Endodermal cell (in vitro differentiated cells): ENCODE measurements around the gene ENO3. TPM values are rescaled to one million over a fixed set of nuclear protein-coding genes. Genes with fewer than 3 reads are reported as not detected.
A peak's percentile ranks its signal among the peaks of the same experiment; 100 is the strongest.

ENCODE experiments used
- DNase-seq: peaks from one replicate; pipeline ENCODE4 v3.0.0-alpha.2; 2017
- H3K27ac ChIP-seq: 2 replicates; pipeline ENCODE4 v1.5.1; 2013; ENCODE audit warnings: mild to moderate bottlenecking, low read depth, low read length, moderate library complexity
- H3K27me3 ChIP-seq: 2 replicates; pipeline ENCODE4 v1.6.1; 2013; ENCODE audit warnings: mild to moderate bottlenecking, low read length, moderate library complexity; ENCODE audit not compliant: insufficient read depth, control insufficient read depth, poor library complexity, severe bottlenecking
- H3K36me3 ChIP-seq: 2 replicates; pipeline ENCODE4 v1.7.0; 2013; ENCODE audit warnings: mild to moderate bottlenecking, low read length, moderate library complexity; ENCODE audit not compliant: control insufficient read depth, insufficient read depth
- H3K4me1 ChIP-seq: one replicate; pipeline ENCODE4 v1.7.0; 2013; ENCODE audit warnings: low read length; ENCODE audit not compliant: control insufficient read depth, insufficient read depth
- H3K4me3 ChIP-seq: 2 replicates; pipeline ENCODE4 v1.5.1; 2013; ENCODE audit warnings: mild to moderate bottlenecking, low read length, moderate library complexity
- H3K9ac ChIP-seq: 2 replicates; pipeline ENCODE4 v1.6.1; 2013; ENCODE audit warnings: mild to moderate bottlenecking, low read length, moderate library complexity; ENCODE audit not compliant: poor library complexity, severe bottlenecking; ENCODE audit errors: extremely low read depth
- H3K9me3 ChIP-seq: 2 replicates; pipeline ENCODE4 v1.6.1; 2013; ENCODE audit warnings: mild to moderate bottlenecking, low read length, moderate library complexity; ENCODE audit not compliant: control insufficient read depth
- H3K27ac Mint-ChIP-seq: 2 replicates; pipeline ENCODE4 v1.8.0; 2020; ENCODE audit warnings: mixed read lengths
- H3K27me3 Mint-ChIP-seq: 2 replicates; pipeline ENCODE4 v1.8.0; 2021; ENCODE audit warnings: mild to moderate bottlenecking, mixed read lengths; ENCODE audit not compliant: insufficient read depth
- H3K36me3 Mint-ChIP-seq: 2 replicates; pipeline ENCODE4 v1.8.0; 2020; ENCODE audit warnings: low read depth, mixed read lengths
- H3K4me1 Mint-ChIP-seq: 2 replicates; pipeline ENCODE4 v1.8.0; 2020; ENCODE audit warnings: mixed read lengths
- H3K4me3 Mint-ChIP-seq: 2 replicates; pipeline ENCODE4 v1.8.0; 2020; ENCODE audit warnings: mild to moderate bottlenecking, moderate library complexity, mixed read lengths
- H3K9me3 Mint-ChIP-seq: 2 replicates; pipeline ENCODE4 v1.8.0; 2020; ENCODE audit warnings: mild to moderate bottlenecking, mixed read lengths
- WGBS, 2 experiments: methylation state at CpG; one replicate each; pipeline versions ENCODE4 v1.1.5 to v1.1.7; 2013; ENCODE audit warnings: missing lambda C conversion rate in 2 of 2, mixed read lengths in 1 of 2; ENCODE audit not compliant: insufficient coverage in 1 of 2, insufficient read length in 1 of 2; 5-methylcytosine and 5-hydroxymethylcytosine counted together
- microRNA-seq: library from miRNA; unstranded; fragments of <30 nt; microRNA quantifications from one replicate; pipeline ENCODE4 v1.2.0, GENCODE V29; 2020; ENCODE audit warnings: borderline microRNAs expressed
- total RNA-seq, 2 donors: library from RNA; stranded (reverse); fragmentation: NEBNext Ultra II Directional in 1 of 2; extraction: Animal tissue kit (Norgen Biotek cat#: 25700) in 1 of 2; gene quantifications; 2 replicates in 1 of 2; 3 replicates in 1 of 2; pipeline ENCODE4 v1.2.1, GENCODE V29; 2021
- TF ChIP-seq, protein P1 (sequence below): fragments of 200-600 bp; sonication (generic); conservative IDR thresholded peaks from 2 replicates; pipeline ENCODE4 v1.5.0; 2021; ENCODE audit warnings: antibody characterized with exemption, mild to moderate bottlenecking

ENO3 gene
- total RNA-seq, 2 donors from 2014 or later, result 34.1 to 53.6 TPM

GRCh38 chr17:5000237-5000639 lies 49.3 kb downstream of the ENO3 start:
- H3K27me3 ChIP-seq, result peaks cover 8% of the 10 kb centered on the region
- H3K27ac ChIP-seq, result no peak overlapping the region
- H3K27ac Mint-ChIP-seq, result no peak overlapping the region
- 89 to 93% methylated on average over 4 to 11 of the region's 11 CpGs for WGBS, 2 experiments
- peaks cover 15% of the 10 kb centered on the region for H3K27me3 Mint-ChIP-seq
- H3K9me3 ChIP-seq, result no peaks in the 10 kb centered on the region
- TF ChIP-seq, protein P1, sequence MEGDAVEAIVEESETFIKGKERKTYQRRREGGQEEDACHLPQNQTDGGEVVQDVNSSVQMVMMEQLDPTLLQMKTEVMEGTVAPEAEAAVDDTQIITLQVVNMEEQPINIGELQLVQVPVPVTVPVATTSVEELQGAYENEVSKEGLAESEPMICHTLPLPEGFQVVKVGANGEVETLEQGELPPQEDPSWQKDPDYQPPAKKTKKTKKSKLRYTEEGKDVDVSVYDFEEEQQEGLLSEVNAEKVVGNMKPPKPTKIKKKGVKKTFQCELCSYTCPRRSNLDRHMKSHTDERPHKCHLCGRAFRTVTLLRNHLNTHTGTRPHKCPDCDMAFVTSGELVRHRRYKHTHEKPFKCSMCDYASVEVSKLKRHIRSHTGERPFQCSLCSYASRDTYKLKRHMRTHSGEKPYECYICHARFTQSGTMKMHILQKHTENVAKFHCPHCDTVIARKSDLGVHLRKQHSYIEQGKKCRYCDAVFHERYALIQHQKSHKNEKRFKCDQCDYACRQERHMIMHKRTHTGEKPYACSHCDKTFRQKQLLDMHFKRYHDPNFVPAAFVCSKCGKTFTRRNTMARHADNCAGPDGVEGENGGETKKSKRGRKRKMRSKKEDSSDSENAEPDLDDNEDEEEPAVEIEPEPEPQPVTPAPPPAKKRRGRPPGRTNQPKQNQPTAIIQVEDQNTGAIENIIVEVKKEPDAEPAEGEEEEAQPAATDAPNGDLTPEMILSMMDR, result no peak
- DNase-seq, result no peak
- H3K36me3 ChIP-seq, result peaks cover 56% of the 10 kb centered on the region
- peak overlapping the region; percentile 97 for H3K4me3 ChIP-seq
- H3K9ac ChIP-seq, result no peak overlapping the region
- peaks cover 12% of the 10 kb centered on the region for H3K4me1 ChIP-seq
- H3K4me1 Mint-ChIP-seq, result peaks cover 10% of the 10 kb centered on the region
- no peaks in the 10 kb centered on the region for H3K9me3 Mint-ChIP-seq
- H3K4me3 Mint-ChIP-seq, result no peak overlapping the region
- H3K36me3 Mint-ChIP-seq, result peaks cover 50% of the 10 kb centered on the region

DNA sequence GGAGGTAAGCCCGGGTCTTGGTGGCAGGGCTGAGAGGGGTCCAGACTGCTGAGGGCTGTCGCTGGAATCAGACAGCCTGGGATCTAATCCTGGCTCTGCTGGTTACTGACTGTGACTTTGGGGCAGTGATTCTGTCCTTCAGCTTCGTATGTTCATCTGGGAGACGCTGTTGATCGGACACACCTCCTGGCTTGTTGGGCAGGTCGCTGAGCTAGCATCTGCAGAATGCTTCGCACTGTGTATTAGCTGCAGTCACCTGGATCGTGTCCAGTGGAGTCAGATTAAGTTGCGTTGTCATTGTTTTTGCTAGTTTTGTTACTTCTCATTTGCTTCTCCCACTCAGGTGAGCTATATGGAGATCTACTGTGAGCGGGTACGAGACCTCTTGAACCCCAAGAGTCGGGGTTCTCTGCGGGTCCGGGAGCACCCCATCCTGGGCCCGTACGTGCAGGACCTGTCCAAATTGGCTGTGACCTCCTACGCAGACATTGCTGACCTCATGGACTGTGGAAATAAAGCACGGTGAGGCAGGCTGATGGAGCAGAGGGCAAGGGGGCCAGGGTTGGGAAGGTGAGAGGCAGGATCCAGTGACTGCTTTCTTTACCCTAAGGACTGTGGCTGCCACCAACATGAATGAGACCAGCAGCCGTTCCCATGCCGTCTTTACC lies 51.3 kb downstream of the ENO3 start:
- TF ChIP-seq, protein P1, result no peak
- Histone ChIP-seq H3K27ac (no peak overlapping the region), H3K27me3 (no peaks in the 10 kb centered on the region), H3K9ac (no peak overlapping the region), H3K4me3 (no peak overlapping the region), H3K9me3 (no peaks in the 10 kb centered on the region), H3K36me3 (peaks cover 75% of the 10 kb centered on the region), H3K4me1 (peaks cover 12% of the 10 kb centered on the region)
- H3K36me3 Mint-ChIP-seq, result peaks cover 63% of the 10 kb centered on the region
- H3K4me3 Mint-ChIP-seq, result no peak overlapping the region
- H3K27ac Mint-ChIP-seq, result no peak overlapping the region
- peaks cover 8% of the 10 kb centered on the region for H3K4me1 Mint-ChIP-seq
- no peaks in the 10 kb centered on the region for H3K27me3 Mint-ChIP-seq
- H3K9me3 Mint-ChIP-seq, result no peaks in the 10 kb centered on the region
- WGBS, 2 experiments, result 96 to 99% methylated on average over 19 to 20 of the region's 20 CpGs
- no peak for DNase-seq

- TF ChIP-seq, protein P1, result no peak
- Histone ChIP-seq H3K9ac (no peak overlapping the region), H3K4me3 (no peak overlapping the region), H3K4me1 (peaks cover 12% of the 10 kb centered on the region), H3K27me3 (no peaks in the 10 kb centered on the region), H3K9me3 (no peaks in the 10 kb centered on the region), H3K36me3 (peaks cover 86% of the 10 kb centered on the region), H3K27ac (no peak overlapping the region)
- Mint-ChIP-seq H3K4me1 (peaks cover 8% of the 10 kb centered on the region), H3K4me3 (no peak overlapping the region), H3K27ac (no peak overlapping the region), H3K9me3 (no peaks in the 10 kb centered on the region), H3K36me3 (peaks cover 74% of the 10 kb centered on the region), H3K27me3 (no peaks in the 10 kb centered on the region)
- WGBS, 2 experiments, result 88 to 95% methylated on average over 15 to 17 of the region's 18 CpGs
- no peak for DNase-seq
These were observed 52.4 kb downstream of the ENO3 start for GRCh38 chr17:5003214-5003867.

Small RNA genes within 50 kb of the gene (microRNA-seq; reads per million reads assigned to microRNA genes)
- gene MIR6864 (not detected), gene MIR6865 (not detected)

Other genes with a start within 250 kb of the ENO3 start
- 100 to 1,000 TPM; 108 to 123 TPM for gene PELP1, start 247.0 kb upstream of the ENO3 start, total RNA-seq
- gene ARRB2, start 240.5 kb upstream of the ENO3 start, total RNA-seq, result 10 to 100 TPM; 45.3 to 51.8 TPM
- gene MED11, start 219.7 kb upstream of the ENO3 start, total RNA-seq, result 10 to 100 TPM; 17.7 to 20.2 TPM
- not detected for gene ZMYND15, start 211.3 kb upstream of the ENO3 start, total RNA-seq
- under 1 TPM; 0.60 to 0.73 TPM for gene CXCL16, start 211.2 kb upstream of the ENO3 start, total RNA-seq
- gene TM4SF5, start 179.2 kb upstream of the ENO3 start, total RNA-seq, result not detected
- 1 to 10 TPM in 1 of 2 donors, under 1 TPM in 1; 0.75 to 1.0 TPM for gene VMO1, start 164.8 kb upstream of the ENO3 start, total RNA-seq
- 1 to 10 TPM in 1 of 2 donors, under 1 TPM in 1; 0.88 to 1.6 TPM for gene GLTPD2, start 162.2 kb upstream of the ENO3 start, total RNA-seq
- gene PSMB6, start 155.0 kb upstream of the ENO3 start, total RNA-seq, result 100 to 1,000 TPM; 211 to 216 TPM
- 10 to 100 TPM; 72.7 to 75.2 TPM for gene PLD2, start 144.0 kb upstream of the ENO3 start, total RNA-seq
- gene MINK1, start 117.8 kb upstream of the ENO3 start, total RNA-seq, result 10 to 100 TPM; 75.0 to 79.7 TPM
- 1 to 10 TPM in 1 of 2 donors, under 1 TPM in 1; 0.82 to 4.8 TPM for gene C17orf107, start 51.6 kb upstream of the ENO3 start, total RNA-seq
- 1 to 10 TPM in 1 of 2 donors, under 1 TPM in 1; 0.71 to 1.2 TPM for gene CHRNE, start 48.0 kb upstream of the ENO3 start, total RNA-seq
- not detected for gene GP1BA, start 18.8 kb upstream of the ENO3 start, total RNA-seq
- gene SLC25A11, start 11.1 kb upstream of the ENO3 start, total RNA-seq, result 10 to 100 TPM; 59.9 to 76.9 TPM
- gene RNF167, start 10.9 kb upstream of the ENO3 start, total RNA-seq, result 100 to 1,000 TPM; 120 to 123 TPM
- 100 to 1,000 TPM; 880 to 935 TPM for gene PFN1, start 2.6 kb upstream of the ENO3 start, total RNA-seq
- 10 to 100 TPM; 81.1 to 84.4 TPM for gene SPAG7, start 16.7 kb downstream of the ENO3 start, total RNA-seq
- 10 to 100 TPM; 13.6 to 24.8 TPM for gene CAMTA2, start 36.6 kb downstream of the ENO3 start, total RNA-seq
- 1 to 10 TPM in 1 of 2 donors, under 1 TPM in 1; 0.99 to 1.7 TPM for gene INCA1, start 46.4 kb downstream of the ENO3 start, total RNA-seq
- 100 to 1,000 TPM; 108 to 133 TPM for gene KIF1C, start 46.8 kb downstream of the ENO3 start, total RNA-seq
- under 1 TPM in 1 of 2 donors, not detected in 1; 0.13 TPM for gene SLC52A1, start 84.3 kb downstream of the ENO3 start, total RNA-seq
- gene ZFP3, start 127.3 kb downstream of the ENO3 start, total RNA-seq, result 1 to 10 TPM in 1 of 2 donors, under 1 TPM in 1; 0.09 to 1.3 TPM
- gene ZNF232, start 160.8 kb downstream of the ENO3 start, total RNA-seq, result 10 to 100 TPM; 27.2 to 32.1 TPM
- gene USP6, start 164.9 kb downstream of the ENO3 start, total RNA-seq, result under 1 TPM; 0.13 TPM
- 10 to 100 TPM; 13.9 to 15.5 TPM for gene ZNF594, start 240.7 kb downstream of the ENO3 start, total RNA-seq